Glutamatergic neuron (in vitro differentiated cells): ENCODE data around the gene MCF2. TPM values are rescaled to one million over a fixed set of nuclear protein-coding genes. Genes with fewer than 3 reads are reported as not detected.

Source experiments
- DNase-seq: peaks from one replicate; pipeline ENCODE4 v3.0.0; 2022
- H3K27ac Mint-ChIP-seq: one replicate; pipeline ENCODE4 v1.8.0; 2020; ENCODE audit warnings: mild to moderate bottlenecking, mixed read lengths, inconsistent platforms; ENCODE audit not compliant: unreplicated experiment
- H3K27me3 Mint-ChIP-seq: one replicate; pipeline ENCODE4 v1.8.0; 2020; ENCODE audit warnings: mild to moderate bottlenecking, moderate library complexity, mixed read lengths, inconsistent platforms; ENCODE audit not compliant: unreplicated experiment
- H3K36me3 Mint-ChIP-seq: one replicate; pipeline ENCODE4 v1.8.0; 2020; ENCODE audit warnings: mild to moderate bottlenecking, mixed read lengths, inconsistent platforms; ENCODE audit not compliant: unreplicated experiment
- H3K4me1 Mint-ChIP-seq: one replicate; pipeline ENCODE4 v1.8.0; 2020; ENCODE audit warnings: mild to moderate bottlenecking, low read depth, mixed read lengths, inconsistent platforms; ENCODE audit not compliant: unreplicated experiment
- H3K4me3 Mint-ChIP-seq: one replicate; pipeline ENCODE4 v1.8.0; 2020; ENCODE audit warnings: mild to moderate bottlenecking, mixed read lengths, inconsistent platforms; ENCODE audit not compliant: unreplicated experiment
- H3K9me3 Mint-ChIP-seq: one replicate; pipeline ENCODE4 v1.8.0; 2020; ENCODE audit warnings: mild to moderate bottlenecking, moderate library complexity, mixed read lengths, inconsistent platforms; ENCODE audit not compliant: unreplicated experiment
- CTCF ChIP-seq: fragments of 200-600 bp; sonication (generic); IDR thresholded peaks from one replicate; pipeline ENCODE4 v1.5.0; 2021; ENCODE audit not compliant: partially characterized antibody, unreplicated experiment
- total RNA-seq: library from RNA; stranded (reverse); fragmentation: NEBNext Ultra II Directional; extraction: Animal tissue kit (Norgen Biotek cat#: 25700); gene quantifications from one replicate; pipeline ENCODE4 v1.2.1, GENCODE V29; 2021; ENCODE audit not compliant: unreplicated experiment

Gene MCF2
- total RNA-seq, 1 donor from 2014 or later: 1.2 TPM

DNA sequence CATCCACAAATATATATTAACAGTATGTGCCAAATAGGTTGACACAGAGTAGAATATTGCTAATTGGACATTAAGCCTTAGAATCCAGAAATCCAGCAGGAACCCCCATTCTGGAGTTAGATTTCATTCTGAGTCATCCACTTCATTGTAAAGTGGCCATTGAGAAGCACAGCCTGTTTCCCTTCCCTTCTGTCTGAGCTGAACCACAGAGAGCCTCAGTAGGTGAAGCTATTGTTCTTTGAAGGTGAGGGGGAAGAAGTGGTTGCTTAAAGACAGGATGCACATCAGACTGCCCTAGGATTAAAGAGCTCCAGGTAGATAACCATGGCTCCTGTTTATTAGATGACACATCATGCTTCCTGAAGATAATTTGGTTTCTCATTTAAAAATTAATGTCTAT is 30.6 kb upstream of the MCF2 start:
- Mint-ChIP-seq H3K27ac (no peak overlapping the region), H3K36me3 (no peaks in the 10 kb centered on the region), H3K4me3 (no peak overlapping the region), H3K27me3 (no peaks in the 10 kb centered on the region), H3K9me3 (no peaks in the 10 kb centered on the region), H3K4me1 (no peaks in the 10 kb centered on the region)
- TF ChIP-seq CTCF: no peak
- no peak for DNase-seq

- Mint-ChIP-seq H3K4me3 (no peak overlapping the region), H3K36me3 (no peaks in the 10 kb centered on the region), H3K27me3 (no peaks in the 10 kb centered on the region), H3K9me3 (no peaks in the 10 kb centered on the region), H3K4me1 (no peaks in the 10 kb centered on the region), H3K27ac (no peak overlapping the region)
- no peak for TF ChIP-seq CTCF
- DNase-seq: no peak
These were observed 28.2 kb upstream of the MCF2 start for GRCh38 chrX:139736151-139736550.

DNA sequence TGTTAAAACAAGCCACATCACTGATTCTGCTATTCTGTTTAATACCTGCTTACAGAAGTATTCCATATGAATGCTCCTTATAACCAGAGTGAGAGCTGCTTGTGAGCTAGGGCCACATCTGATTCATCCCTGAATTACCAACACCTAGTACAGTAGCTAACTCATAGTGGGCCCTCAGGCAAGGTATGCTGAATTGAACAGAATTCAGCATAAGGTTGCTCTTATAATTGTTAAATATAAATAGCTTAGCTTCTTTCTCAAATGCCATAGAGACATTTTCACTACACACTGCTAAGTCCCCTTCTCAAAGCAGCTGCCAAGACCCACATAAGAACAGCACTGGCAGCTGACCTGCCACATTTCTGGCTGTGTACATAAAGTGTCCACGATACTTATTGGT is 27.0 kb upstream of the MCF2 start:
- Mint-ChIP-seq H3K4me3 (no peak overlapping the region), H3K27ac (no peak overlapping the region), H3K36me3 (no peaks in the 10 kb centered on the region), H3K9me3 (no peaks in the 10 kb centered on the region), H3K27me3 (no peaks in the 10 kb centered on the region), H3K4me1 (no peaks in the 10 kb centered on the region)
- DNase-seq: no peak
- TF ChIP-seq CTCF: no peak

GRCh38 chrX:139725720-139726119 is 17.8 kb upstream of the MCF2 start:
- Mint-ChIP-seq H3K9me3 (no peaks in the 10 kb centered on the region), H3K4me3 (no peak overlapping the region), H3K4me1 (no peaks in the 10 kb centered on the region), H3K27me3 (no peaks in the 10 kb centered on the region), H3K36me3 (no peaks in the 10 kb centered on the region), H3K27ac (no peak overlapping the region)
- TF ChIP-seq CTCF: no peak
- DNase-seq: no peak

- Mint-ChIP-seq H3K36me3 (no peaks in the 10 kb centered on the region), H3K27ac (no peak overlapping the region), H3K4me1 (no peaks in the 10 kb centered on the region), H3K27me3 (no peaks in the 10 kb centered on the region), H3K4me3 (no peak overlapping the region), H3K9me3 (no peaks in the 10 kb centered on the region)
- DNase-seq: no peak
- no peak for TF ChIP-seq CTCF
These were observed 16.7 kb upstream of the MCF2 start for GRCh38 chrX:139724626-139725025.
